Measurements from ENCODE around the gene EXTL1.
A peak's percentile ranks its signal among the peaks of the same experiment; 100 is the strongest.

The EXTL1 gene

DNA sequence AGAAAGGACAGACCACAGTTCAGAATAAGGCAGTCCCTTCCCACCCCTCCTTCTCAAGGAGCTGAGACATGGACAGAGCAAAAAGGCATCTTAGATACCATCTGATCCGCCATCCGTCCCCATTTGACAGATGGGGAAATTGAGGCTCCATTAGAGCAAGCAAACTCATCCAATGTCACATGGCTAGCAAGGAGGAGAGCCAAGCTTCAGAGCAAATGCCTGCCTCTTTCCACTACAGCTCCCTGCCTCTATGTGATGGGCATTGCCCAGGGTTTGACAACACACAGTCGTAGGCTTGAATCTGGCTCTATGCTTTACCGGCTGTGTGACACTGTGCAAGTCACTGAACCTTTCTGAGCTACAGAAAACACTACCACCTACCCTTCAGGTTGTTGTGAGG lies 20.4 kb downstream of the EXTL1 start:
- no peak for DNase-seq (ENCODE audit: low spot score)

GRCh38 chr1:26043765-26044164 lies 22.2 kb downstream of the EXTL1 start:
- DNase-seq (ENCODE audit: low spot score): peak; percentile 6

- DNase-seq (ENCODE audit: low spot score): no peak
Observed at GRCh38 chr1:26044414-26044813, 22.8 kb downstream of the EXTL1 start.

GRCh38 chr1:26044971-26045721 lies 23.6 kb downstream of the EXTL1 start:
- no peak for DNase-seq (ENCODE audit: low spot score)

DNA sequence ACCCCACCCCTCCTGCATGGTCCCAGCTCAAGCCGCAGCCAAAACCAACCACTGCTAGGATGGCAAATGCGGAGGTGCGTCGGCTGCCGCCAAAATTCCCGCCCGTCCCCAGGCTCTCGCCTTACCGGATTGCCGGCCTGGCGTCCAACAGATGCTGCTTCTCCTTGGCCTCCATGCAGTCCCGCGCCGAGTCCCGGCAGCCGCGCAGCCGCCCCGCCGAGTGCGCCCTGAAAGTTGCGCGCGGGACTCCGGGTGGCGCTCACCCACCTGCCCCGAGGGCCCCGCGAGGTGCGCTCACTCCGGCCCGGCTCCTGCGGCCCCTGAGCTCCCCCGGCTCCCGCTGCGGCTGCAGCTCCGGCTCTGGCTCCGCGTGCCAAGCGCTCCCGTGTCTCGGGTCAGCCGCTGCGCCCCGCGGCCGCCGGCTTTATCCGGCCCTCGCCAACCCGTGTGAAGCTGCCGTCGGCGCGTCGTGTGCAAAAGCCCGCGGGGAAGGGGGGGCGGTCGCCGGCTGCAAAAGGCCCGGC lies 24.2 kb downstream of the EXTL1 start, which contains the start of gene SLC30A2:
TSS of gene SLC30A2 (minus strand) at position 397 of the 524 bp plus-strand sequence. CDS start at position 175, 222 bp downstream.
- DNase-seq (ENCODE audit: low spot score): no peak

GRCh38 chr1:26046246-26047095 lies 24.9 kb downstream of the EXTL1 start:
- DNase-seq (ENCODE audit: low spot score): no peak

DNA sequence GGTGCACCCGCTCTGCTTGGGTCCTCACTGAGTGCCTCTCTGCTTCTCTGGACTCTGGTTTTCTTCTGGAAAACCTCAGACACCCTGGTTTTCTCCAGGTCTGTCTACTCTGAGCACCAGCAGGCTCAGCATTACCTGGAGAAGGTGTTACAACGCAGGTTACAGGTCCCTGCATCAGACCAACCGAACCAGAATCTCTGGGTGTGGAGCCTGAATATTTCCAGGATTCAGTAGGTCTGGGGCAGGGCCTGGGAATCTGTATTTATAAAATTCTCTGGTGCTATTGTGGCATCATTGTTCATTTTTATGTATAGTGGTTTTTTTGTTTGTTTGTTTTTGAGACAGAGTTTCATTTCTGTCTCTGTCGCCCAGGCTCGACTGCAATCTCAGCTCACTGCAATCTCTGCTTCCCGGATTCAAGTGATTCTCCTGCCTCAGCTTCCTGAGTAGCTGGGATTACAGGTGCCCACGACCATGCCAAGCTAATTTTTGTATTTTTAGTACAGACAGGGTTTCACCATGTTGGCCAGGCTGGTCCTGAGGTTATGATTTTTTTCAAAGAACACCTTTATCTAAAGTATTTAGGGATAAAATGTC lies 25.8 kb downstream of the EXTL1 start:
- no peak for DNase-seq (ENCODE audit: low spot score)

DNA sequence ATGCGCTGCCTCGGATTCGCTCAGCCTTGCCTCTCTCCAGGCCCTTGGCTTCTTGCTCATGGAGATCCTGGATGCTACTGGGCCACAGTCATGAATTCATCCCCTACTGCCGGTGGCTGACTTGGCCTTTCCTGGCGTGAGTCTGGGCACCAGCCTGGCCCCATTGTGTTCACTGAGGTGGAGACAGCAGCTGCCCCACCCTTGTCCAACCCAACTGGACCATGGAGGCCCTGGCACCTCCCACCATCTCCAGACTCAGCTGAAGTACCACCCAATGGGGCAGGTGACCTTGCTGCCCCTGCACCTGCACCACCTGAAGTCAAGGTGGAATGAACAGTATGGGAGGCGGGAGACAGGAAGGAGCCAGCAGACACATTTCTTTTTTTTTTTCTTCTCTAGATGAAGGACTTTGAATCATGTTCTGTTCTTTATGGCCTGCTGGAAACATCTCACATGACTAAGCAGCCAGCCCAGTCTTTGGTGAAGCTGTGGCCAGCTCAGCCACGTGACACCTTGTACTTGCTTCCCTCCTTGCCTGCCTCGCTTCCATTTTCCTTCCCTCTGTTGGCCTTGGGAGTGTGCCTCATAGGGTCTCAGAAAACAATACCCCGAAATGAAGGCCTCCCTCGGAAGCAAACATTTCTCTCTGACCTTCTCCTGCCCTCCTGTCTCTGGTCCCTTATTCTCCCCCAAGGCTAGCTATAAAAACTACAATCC lies 28.1 kb downstream of the EXTL1 start:
- no peak for DNase-seq (ENCODE audit: low spot score)

- no peak for DNase-seq (ENCODE audit: low spot score)
Observed at GRCh38 chr1:26050248-26050640, 28.7 kb downstream of the EXTL1 start.

DNA sequence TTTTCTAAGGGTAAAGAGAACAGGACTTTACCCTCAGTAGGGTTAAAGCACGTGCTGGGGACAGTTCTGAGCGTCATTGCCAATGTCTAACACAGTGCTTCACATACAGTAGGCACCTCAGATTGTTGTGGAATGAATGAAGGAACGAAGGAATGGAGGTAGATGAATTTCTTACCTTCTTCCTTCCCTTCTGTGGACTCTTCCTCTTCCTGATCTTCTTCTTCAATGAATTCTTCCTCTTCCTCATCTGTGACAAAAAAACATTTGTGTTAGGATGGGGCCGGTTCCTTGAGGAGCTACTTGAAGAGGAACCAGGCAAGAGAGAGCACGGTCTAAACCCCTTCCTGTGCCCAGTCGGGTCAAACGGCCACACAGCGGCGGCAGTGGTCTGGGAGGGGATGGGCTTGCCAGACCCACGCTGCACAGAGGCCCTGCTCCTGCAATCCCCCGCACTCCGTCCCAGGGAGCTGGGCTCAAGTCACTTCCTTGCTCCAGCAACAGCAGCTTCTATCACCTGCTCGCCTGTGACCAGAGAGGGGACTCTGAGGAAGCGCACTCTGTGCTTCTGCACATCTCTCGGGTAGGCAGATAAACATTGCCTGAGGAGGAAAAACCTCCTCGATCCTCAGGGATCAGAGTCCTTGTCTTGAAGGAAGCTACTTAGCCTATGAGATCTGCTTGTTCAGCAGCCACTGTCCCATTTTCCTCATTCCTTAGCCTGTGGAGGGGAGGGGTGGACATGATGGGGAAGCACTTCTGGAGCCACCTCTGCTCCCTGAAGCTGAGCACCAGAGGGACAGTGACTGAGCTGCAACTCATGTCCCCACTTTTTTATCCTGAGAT lies 32.4 kb downstream of the EXTL1 start:
- DNase-seq (ENCODE audit: low spot score): no peak

GRCh38 chr1:26055041-26055440 lies 33.5 kb downstream of the EXTL1 start:
- DNase-seq (ENCODE audit: low spot score): no peak

- no peak for DNase-seq (ENCODE audit: low spot score)
Observed at GRCh38 chr1:26057189-26057588, 35.6 kb downstream of the EXTL1 start.

- DNase-seq (ENCODE audit: low spot score): no peak
Observed at GRCh38 chr1:26058052-26058595, 36.5 kb downstream of the EXTL1 start.

- DNase-seq (ENCODE audit: low spot score): no peak
Observed at GRCh38 chr1:26059906-26060305, 38.3 kb downstream of the EXTL1 start.

DNA sequence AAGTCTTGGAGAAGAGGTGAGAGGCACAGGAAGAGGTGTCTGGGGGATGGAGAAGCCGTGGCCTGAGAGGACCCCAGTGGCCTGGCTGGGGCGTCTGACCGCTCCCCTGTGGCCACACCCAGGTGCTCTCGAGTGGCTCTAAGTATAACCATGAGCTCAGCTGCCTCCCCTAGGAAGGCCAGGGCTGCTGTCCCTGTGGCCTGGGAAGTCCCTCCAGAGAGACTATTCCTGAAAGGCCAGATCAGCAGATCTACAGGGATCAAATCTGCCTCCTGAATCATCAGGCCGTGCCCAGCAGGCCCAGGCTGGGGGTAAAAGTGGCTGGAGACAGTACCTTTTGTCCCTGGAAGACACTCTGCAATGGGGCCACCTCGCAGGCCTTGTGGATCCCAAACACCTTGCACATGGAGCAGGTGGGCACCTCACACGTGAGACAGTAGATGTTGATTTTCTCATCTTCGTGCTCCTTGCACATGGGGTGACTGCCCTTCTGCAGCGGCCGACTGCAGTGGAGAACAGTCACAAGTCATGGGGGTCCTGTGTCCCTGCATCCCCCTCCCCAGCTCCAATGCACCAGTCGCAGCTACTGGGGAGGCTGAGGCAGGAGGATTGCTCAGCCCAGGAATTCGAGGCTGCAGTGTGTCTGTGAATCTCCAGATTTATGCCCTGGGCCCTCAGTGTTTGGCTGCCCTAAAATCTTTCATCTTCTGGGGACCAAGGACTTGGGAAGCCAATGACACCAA lies 39.4 kb downstream of the EXTL1 start:
- DNase-seq (ENCODE audit: low spot score): no peak

DNA sequence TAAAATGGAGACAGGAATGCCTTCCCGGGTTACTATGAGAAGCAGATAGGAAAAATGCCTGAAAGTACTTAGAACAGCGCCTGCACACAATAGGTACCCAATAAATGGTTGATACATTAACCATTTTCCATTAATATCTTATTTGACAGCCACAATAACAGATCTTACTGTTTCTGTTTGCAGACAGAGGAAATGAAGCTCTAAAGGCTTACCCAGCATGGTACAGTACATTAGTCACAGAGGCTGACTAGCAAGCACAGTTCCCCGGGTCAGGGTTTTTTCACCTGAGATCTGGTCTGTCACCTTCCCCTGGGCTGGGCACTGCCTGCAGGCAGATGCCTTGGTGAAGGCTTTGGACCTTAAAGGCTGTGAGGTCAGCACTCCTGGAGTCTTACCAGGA lies 43.0 kb downstream of the EXTL1 start:
- no peak for DNase-seq (ENCODE audit: low spot score)

- no peak for DNase-seq (ENCODE audit: low spot score)
Observed at GRCh38 chr1:26066160-26066559, 44.6 kb downstream of the EXTL1 start.

DNA sequence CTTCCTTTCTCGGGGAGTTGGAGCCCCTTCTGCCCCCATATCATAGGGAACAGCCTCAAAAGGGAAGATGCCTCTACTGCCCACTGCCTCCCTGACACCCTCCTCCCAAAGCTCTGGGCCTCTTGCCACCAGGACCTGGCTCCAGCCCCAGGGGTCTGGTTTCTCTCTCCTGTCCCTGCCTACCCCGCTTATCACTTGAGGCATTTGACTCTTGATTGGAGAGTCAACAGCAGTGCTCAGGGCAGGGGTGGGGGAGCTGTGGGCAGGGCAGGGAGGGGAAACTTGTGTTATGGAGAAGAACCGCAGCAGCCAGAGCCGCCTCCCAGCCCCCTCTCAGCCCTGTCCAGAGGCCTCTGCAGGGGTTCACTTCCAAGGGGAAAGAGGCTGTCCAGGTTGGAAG lies 45.3 kb downstream of the EXTL1 start:
- no peak for DNase-seq (ENCODE audit: low spot score)

- DNase-seq (ENCODE audit: low spot score): no peak
Observed at GRCh38 chr1:26067432-26067911, 45.9 kb downstream of the EXTL1 start, which contains the start of gene TRIM63. TRIM63 (minus strand) TSS chr1:26067630; CDS start chr1:26067494, 136 bp downstream.

DNA sequence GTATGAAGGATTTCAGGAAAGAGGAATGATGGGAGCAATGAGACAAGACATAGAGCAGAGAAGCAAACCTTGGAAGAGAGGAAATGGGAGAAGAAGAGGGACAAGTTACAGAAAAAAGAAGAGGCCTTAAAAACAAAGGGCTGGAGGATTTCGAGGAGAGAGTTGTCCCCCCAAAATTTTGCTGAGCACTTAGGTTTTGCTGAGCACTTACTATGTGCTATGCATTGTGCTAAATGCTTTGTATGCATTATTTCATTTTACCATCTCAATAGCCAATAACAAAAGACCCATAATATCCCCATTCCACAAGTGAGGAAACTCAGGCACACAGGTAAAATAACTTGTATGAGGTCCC lies 48.3 kb downstream of the EXTL1 start:
- no peak for DNase-seq (ENCODE audit: low spot score)
